ENCODE results near the gene ACOT8.

- TF ChIP-seq CTCF (IDR thresholded peaks at IDR 0.05): no peak
- no peak for TF ChIP-seq POLR2A (IDR thresholded peaks at IDR 0.05)
These were observed 30.1 kb downstream of the ACOT8 start, which contains the start of gene TNNC2 for GRCh38 chr20:45827030-45827652.

Measured in heart left ventricle (tissue), 13 donors.